Frontal cortex (tissue), 4 donors: ENCODE results near the gene SPSB2. TPM values are rescaled to one million over a fixed set of nuclear protein-coding genes. Genes with fewer than 3 reads are reported as not detected.

Experiments
- DNase-seq, 2 donors: peaks; one replicate each; pipeline ENCODE4 v3.0.0; 2012; ENCODE audit warnings: low spot score in 2 of 2
- FAIRE-seq: peaks from 2 replicates; lab custom pipeline; 2012; peaks lifted over from hg19 to GRCh38; lab: Jason Lieb, UNC
- total RNA-seq: library from RNA; depleted of rRNA; stranded (reverse); fragments of >200 nt; gene quantifications from one replicate; pipeline ENCODE4 v1.2.3, GENCODE V29; 2014
- donor health status: control.
- donor health status: control.
- donor health status: control.

SPSB2 gene
- total RNA-seq, 1 donor from 2014 or later = 1.6 TPM

DNA sequence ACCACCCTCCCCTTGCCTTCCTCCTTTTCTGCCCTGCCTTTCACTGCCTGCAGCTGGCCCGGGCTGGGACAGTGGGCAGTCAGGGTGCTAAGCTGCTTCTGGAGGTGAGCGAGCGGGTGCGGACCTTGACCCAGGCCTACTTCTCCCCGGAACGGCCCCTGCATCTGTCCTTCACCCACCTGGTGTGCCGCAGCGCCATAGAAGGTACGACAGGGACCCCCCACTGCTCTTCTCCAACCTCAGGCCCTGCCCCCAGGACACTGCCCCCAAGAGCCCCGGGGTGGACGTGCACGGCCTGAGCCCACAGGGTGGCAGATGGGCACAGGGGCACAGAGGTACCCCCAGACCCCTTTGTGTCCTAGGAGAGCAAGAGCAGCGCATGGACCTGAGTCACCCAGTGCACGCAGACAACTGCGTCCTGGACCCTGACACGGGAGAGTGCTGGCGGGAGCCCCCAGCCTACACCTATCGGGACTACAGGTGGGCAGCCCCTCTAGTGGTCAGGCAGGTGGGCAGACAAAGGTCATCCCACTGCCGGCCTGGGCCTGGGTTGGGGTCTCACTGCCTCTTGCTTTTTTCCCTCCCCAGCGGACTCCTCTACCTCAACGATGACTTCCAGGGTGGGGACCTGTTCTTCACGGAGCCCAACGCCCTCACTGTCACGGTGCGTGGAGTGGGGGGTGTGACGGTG, 35.6 kb downstream of the SPSB2 start:
- no peak for FAIRE-seq
- DNase-seq = no peak

DNA sequence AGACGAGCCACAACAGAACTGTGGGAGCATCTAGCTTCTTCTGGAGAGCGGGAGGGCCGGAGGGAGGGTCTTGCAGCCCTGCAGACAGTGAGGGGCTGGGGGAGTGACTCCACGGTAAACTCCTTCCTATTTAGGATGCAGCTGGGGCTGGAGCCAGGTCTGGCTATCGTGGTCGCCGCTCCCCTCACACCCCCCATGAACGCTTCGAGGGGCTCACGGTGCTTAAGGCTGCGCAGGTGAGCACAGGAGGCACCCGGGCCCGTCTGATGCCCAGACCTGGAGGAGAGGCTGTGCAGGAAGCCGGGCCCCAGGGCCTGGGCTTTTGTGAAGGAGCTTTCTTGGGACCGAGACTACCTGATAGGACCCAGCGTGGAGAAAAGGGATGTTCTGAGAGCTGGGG, 36.3 kb downstream of the SPSB2 start:
- DNase-seq = no peak

DNA sequence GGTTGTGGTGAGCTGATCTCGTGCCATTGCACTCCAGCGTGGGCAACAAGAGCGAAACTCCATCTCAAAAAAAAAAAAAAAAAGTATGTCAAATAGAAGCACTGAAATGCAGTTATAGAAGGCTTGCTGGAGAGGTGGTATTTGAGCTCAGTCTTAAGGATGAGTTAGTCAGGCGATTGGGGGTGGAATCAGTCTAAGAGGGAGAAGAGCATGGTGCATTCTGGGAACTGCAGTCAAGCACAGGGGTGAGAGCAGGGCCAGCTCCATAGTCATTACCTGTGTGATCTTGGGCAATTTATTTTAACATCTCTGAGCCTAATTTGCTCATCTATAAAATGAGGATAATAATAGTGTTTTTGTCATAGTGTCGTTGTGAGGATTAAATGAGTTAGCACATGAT, 38.2 kb downstream of the SPSB2 start:
- FAIRE-seq = no peak
- no peak for DNase-seq

More for the DNA sequence above, 36.3 kb downstream of the SPSB2 start:
- FAIRE-seq = no peak

DNA sequence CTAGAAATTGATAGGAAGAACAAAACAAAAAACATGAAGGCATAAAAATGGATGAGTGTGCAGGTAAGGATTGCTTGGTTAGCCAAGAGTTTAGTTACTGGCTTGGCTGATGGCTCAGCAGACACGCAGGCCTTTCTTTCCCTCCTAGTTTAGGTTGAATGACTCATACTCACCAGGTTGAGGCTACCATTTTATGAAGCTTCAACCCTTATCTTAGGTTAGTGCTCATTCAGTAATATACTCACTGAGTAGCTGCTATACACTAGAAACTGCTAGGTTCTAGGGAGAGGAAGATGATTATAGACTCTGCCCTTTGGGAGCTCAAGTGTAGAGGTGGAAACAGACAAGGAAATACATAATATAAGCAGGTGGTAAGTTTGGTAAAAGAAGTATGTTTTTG, 38.8 kb downstream of the SPSB2 start:
- DNase-seq (no peak), FAIRE-seq (no peak)

DNA sequence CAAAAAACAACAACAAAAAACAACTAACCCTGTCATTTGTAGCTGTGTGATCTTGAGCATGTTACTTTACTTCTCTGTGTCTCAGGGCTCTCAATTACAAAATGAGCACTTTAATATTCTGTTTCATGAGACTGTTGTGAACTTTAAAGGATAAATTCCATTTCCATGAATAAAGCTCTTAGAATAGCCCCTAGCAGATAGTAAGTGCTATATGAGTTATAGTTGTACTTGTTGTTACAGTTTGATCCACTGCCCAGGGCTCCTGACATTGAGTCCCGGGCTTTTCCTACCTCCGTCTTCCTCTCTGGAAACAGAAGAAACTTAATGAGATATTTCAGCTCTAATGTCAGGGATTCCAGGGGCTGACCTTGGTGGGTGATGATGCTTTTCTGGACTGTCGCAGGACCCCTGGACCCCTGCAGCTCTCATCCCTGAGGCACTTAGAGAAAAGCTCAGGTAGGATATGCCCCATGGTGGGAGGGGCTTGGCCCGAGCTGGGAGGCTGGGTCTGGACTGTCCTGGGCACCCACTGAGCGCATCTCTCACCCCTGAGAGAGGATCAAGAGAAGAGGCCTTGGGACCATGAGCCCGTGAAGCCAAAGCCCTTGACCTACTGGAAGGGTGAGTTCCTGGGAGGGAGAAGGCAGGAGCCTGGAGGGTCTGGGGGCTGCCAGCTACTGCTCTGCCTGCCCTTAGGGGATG, 39.8 kb downstream of the SPSB2 start:
- no peak for FAIRE-seq
- no peak for DNase-seq

DNA sequence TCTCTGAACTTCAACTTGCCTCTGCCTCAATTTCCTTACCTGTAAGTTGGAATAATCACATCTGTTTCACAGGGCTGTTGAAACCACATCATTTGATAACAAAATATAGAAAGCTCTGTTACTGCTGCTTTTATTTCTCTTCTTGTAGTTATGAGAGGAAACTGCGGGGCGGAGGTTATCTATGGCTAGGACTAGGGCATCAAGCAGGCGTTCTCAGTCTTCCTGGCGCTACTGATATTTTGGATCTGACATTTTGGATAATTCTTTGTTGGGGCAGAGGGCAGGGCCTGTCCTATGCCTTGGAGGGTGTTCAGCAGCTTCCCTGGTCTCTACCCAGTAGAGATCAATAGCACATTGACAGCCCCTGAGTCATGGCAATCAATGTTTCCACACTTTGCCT, 41.0 kb downstream of the SPSB2 start:
- FAIRE-seq (no peak), DNase-seq (no peak)

DNA sequence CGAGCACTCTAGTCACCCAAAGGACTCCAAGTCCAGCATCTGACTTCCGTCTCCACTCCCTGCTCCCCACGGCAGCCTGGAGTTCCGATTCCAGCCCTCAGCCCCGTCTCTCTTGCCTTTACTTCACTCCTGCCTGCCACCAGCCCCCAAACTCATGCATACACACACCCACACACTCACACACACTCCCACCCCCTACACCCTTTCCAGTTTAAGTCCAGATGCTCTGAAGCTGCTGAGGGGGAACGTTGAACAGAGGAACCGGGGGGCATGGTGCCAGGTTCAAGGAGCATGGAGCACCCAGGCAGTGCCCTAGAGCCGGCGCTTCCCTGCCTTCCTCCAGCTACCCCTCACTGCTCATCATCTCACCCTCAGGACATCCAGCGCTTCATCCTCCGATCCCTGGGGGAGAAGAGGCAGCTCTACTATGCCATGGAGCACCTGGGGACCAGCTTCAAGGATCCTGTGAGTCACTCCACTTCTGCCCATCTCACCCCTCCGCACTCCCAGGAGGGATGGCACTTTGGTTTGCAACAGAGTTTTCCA, 41.6 kb downstream of the SPSB2 start:
- no peak for FAIRE-seq
- DNase-seq = no peak

DNA sequence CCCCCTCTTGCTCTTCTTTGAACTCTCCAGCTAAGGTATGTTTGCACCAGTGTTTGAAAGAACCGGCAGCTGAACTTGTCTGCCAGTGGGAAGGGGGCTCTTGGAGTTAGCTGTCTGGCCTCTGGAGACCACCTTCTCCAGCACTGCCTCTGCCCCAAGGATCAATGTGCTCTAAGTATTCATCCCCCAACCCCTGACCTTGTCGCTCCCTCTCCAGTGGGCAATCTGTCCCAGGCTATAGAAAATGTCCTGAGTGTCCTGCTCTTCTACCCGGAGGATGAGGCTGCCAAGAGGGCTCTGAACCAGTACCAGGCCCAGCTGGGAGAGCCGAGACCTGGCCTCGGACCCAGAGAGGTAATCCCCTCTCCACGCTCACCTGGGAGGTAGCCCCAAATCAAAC, 42.1 kb downstream of the SPSB2 start:
- FAIRE-seq = no peak
- DNase-seq = no peak

DNA sequence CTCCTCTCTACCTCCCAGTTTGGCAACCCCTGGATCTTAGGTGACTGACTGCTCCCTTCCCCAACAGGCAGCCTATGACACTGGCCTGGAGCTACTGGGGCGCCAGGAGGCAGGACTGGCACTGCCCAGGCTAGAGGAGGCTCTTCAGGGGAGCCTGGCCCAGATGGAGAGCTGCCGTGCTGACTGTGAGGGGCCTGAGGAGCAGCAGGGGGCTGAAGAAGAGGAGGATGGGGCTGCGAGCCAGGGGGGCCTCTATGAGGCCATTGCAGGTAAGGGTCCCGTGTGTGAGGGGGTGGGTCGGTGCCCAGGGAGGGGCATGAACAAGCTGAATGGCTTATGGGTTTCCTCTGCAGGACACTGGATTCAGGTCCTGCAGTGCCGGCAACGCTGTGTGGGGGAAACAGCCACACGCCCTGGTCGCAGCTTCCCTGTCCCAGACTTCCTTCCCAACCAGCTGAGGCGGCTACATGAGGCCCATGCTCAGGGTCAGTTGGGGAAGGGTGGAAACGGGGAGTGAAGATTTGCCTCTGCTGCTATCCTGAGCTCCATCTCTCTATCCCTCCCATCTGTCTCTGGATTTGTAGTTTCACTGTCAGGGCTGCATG, 42.7 kb downstream of the SPSB2 start:
- DNase-seq = no peak
- FAIRE-seq = no peak

DNA sequence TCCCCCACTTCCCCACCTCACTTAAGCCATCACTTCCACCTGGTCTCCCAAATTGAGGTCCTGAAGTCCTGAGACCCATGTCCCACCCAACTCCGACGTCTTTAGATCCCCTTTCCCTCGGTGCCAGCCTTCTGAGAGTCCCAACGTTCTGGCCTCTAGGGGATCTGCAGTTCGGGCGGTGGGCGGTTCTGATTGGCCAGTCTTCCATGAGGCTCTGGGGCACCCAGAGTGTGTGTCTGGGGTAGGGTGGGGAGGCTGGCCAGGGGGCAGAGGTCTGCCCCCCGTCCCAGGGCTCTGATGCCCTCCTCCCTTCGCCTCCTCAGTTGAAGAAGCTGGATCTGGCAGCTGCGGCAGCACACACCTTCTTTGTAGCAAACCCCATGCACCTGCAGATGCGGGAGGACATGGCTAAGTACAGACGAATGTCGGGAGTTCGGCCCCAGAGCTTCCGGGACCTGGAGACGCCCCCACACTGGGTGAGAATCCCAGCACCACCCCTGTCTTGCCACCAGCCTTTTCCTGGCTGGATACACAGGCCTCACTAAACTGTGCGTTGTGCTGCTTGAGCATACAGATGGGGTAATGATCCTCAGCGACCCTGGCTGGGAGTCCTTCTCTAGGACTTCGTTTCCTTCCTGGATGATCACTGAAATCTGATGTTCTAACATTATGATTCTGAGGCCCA, 43.4 kb downstream of the SPSB2 start:
- DNase-seq (no peak), FAIRE-seq (no peak)

DNA sequence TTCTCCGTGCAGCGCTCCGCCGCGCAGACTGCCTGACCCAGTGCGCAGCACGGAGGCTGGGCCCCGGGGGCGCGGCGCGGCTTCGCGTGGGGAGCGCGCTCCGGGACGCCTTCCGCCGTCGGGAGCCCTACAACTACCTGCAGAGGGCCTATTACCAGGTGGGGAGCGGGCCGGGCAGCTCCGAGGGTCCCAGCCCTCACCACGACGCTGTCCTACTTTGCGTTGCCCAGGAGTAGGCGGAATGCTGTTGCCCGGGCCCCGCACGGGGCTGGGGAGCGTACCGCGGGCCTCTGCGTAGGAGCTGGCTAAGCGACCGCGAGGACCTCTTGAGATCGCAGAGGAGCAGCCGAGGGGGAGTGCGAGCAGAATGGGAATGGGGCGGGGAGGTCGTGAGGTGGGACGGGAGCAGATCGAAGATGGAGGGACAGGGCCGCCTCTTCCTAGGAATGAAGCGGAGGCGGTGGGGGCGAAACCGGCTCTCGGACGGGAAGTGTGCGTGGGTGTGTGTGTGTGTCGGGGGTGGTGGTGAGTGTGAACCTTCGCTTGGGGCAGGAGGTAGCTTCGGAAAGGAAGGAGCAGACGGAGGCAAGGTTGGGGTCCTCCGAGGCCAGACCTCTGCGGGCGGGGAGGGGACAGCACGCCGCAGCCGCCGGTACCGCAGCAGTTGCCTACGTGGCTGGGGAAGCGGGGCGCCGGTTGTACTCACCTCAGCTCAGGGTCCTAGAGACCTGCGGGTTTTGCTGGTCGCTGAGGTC, 44.1 kb downstream of the SPSB2 start:
- FAIRE-seq (no peak), DNase-seq (peak in 1 of 2 donors; percentile 60)

DNA sequence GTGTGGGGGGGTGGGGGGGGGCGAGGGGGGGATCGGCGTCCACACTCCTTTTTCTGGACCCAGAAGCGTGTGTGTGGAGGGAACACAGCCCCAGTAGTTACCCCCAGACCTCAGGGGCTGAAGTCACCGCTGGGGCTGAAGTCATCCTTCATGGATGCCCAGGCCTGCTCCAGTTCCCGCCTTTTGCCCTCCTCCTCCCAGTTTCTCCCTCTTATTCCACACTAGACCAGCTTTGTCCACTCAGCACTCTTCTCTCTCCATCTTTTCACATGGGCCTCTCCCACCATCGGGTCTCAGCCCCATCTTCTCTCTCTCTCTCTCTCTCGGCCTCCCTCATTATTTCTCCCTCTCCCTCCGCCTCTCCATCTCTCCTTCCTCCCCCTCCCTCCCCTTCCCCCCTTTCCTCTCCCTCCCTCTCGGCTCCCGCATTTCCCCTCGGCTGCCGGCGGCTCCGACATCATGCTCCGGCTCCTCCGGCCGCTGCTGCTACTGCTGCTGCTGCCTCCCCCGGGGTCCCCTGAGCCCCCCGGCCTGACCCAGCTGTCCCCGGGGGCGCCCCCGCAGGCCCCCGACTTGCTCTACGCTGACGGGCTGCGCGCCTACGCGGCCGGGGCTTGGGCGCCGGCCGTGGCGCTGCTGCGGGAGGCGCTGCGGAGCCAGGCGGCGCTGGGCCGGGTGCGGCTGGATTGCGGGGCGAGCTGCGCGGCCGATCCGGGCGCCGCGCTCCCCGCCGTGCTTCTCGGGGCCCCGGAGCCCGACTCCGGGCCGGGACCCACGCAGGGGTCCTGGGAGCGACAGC, 44.9 kb downstream of the SPSB2 start, which contains the start of gene P3H3:
Gene P3H3 (plus strand): TSS at position 426 of the 799 bp plus-strand sequence. CDS start 34 bp downstream, at position 460.
- DNase-seq (peak; percentile 68 to 73), FAIRE-seq (no peak)

DNA sequence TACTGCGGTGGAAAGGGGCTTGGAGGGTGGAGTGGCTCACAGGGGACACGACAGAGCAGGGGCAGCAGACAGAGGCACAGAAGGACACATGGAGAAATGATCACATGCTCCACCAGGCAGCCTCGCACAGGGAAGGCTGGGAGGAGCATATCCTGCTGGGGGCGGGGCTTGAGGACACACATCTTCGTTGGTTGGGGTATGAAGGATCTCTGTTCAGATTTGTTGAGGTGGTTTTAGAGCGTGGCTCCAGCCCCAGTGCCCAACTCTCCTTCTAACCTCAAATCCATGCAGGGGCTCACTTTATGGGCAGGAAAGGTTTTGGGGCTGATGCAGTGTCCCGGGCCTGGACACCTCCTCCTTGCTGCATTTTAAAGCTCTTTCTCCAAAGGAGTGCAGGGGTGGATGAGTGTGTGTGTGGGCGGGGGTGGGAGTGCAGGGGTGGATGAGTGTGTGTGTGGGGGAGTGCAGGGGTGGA, 45.6 kb downstream of the SPSB2 start:
- peak; percentile 80 to 84 for DNase-seq
- no peak for FAIRE-seq

DNA sequence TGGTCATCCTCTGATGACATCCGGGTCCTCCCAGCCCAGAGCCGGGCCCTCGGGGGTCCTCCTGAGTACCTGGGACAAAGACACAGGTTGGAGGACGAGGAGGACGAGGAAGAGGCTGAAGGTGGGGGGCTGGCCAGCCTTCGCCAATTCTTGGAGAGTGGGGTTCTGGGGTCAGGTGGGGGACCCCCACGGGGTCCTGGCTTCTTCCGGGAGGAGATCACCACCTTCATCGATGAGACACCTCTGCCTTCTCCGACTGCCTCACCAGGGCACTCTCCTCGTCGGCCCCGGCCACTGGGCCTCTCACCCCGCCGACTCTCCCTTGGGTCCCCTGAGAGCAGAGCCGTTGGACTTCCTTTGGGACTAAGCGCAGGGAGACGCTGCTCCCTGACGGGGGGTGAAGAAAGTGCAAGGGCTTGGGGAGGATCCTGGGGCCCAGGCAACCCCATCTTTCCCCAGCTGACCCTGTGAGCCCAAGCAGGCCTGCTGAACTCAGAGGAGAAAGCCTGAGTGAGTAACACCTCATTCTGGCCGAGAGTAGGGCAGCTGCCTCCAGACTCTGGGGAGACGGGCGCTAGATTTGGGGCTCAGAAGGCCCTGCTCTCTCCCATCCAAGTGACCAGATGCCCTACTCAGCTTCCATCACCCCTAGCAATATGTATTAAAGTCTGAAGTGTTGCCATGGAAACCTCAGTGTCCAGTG, 46.2 kb downstream of the SPSB2 start:
- FAIRE-seq (no peak), DNase-seq (no peak)

DNA sequence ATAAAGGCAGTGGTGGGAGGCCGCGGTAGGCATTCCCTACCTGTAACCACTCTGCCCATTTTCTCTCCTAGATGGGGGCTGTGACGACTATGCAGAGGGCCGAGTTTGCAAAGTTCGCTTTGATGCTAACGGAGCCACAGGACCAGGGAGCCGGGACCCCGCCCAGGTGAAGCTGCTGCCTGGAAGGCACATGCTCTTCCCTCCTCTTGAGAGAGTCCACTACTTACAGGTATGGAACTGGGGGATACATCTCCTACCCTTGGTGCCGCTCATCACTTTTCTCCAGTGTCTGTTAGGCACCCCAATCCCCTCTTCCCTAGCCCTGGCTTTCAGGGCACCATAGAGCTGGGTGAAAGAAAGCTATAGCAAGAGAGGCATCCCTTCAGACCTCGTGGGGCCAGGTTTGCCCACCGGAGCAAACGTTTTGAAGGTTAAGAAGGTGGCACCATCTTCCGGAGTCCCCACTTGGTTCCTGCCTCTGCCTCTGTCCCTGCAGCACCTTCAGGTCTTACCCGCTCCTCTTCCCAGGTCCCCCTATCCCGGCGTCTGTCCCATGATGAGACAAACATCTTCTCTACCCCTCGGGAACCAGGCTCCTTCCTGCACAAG, 46.9 kb downstream of the SPSB2 start:
- no peak for FAIRE-seq

DNA sequence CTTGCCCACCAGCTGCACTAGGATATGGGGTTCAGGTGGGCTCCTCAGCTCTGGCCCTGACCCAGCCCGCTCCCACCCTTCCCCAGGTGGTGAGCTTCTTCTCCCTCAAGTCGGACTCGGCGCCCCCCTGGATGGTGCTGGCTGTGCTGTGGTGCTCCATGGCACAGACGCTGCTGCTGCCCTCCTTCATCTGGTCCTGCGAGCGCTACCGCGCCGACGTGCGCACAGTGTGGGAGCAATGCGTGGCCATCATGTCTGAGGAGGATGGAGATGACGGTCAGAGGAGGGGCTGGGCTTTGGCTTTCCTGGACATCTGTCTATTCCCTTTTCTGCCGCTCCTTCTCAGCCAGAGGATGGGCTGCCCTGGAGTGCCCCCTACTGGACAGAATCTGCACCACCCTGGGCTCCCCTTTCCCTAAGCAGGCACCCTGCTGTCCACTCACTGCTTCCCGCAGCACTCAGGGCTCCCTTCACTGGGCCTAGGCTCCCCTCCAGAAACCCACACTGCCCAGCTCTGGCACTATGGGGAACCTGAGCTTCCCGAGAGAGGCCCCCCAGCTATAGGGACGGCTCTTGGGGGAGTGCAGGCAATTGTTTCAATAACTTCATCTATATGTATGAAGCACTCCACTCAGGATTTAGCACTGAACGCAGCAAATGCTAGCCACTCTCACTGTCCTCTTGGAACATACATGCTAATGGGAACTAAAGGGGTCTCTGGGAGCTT, 47.5 kb downstream of the SPSB2 start:
- FAIRE-seq = no peak

More for the DNA sequence above, 46.9 kb downstream of the SPSB2 start:
- no peak for DNase-seq

DNA sequence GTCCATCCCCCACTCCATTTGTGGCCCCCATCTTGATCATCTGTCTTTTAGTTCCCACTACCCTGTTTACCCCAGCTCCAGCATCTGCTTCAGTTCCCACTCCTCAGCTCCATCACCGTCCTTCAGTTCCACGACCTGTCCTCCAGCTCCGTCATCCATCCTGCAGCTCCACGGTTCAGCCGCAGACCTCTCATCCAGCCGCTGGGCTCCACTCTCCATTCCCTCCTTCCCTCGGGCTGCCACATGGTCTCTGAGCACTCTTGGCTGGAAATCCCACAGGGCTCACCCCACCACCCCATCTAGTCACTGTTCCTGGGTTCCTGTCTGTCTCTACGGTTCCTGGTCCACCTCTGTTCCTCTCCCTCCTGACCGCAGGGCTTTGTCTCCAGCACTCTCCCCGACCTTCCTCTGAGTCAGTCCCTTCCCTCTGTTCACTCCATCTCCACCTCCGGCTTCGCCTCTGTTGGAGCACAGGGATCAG, 48.2 kb downstream of the SPSB2 start:
- DNase-seq (no peak), FAIRE-seq (no peak)

More for the DNA sequence above, 47.5 kb downstream of the SPSB2 start:
- peak; percentile 88 to 93 for DNase-seq
